Right atrium auricular region (tissue), 2 donors: ENCODE data around the gene ATXN1. TPM values are rescaled to one million over a fixed set of nuclear protein-coding genes. Genes with fewer than 3 reads are reported as not detected.

ENCODE experiments used
- DNase-seq: peaks from one replicate; pipeline ENCODE4 v3.0.0-alpha.2; 2019; ENCODE audit warnings: low spot score
- H3K27ac ChIP-seq, 2 donors: fragments of 200-600 bp; sonication (generic); 1 replicate in 1 of 2; 2 replicates in 1 of 2; pipeline ENCODE4 v1.5.1; 2016 to 2019
- H3K27me3 ChIP-seq, 2 donors: fragments of 200-600 bp; sonication (generic); one replicate each; pipeline versions ENCODE4 v1.5.1 to v1.6.0; 2017 to 2019
- H3K36me3 ChIP-seq: fragments of 200-600 bp; sonication (generic); one replicate; pipeline ENCODE4 v1.5.1; 2016
- H3K4me1 ChIP-seq, 2 donors: fragments of 200-600 bp; sonication (generic); one replicate each; pipeline versions ENCODE4 v1.5.1 to v1.6.0; 2017 to 2019
- H3K4me3 ChIP-seq, 2 donors: fragments of 200-600 bp; sonication (generic); 1 replicate in 1 of 2; 2 replicates in 1 of 2; pipeline ENCODE4 v1.5.1; 2017 to 2019; ENCODE audit warnings: mild to moderate bottlenecking in 1 of 2, moderate library complexity in 1 of 2
- H3K9me3 ChIP-seq, 2 donors: fragments of 200-600 bp; sonication (generic); one replicate each; pipeline ENCODE4 v1.5.1; 2019
- total RNA-seq, 2 donors: library from RNA; depleted of rRNA; stranded (reverse); fragments of >200 nt; gene quantifications; one replicate each; pipeline ENCODE4 v1.1.0, GENCODE V29; 2016
- TF ChIP-seq, protein P1 (sequence below), 2 donors: fragments of 200-600 bp; sonication (generic); IDR thresholded peaks; one replicate each; pipeline ENCODE4 v1.5.1; 2019; ENCODE audit warnings: antibody characterized with exemption in 2 of 2

Gene ATXN1
- total RNA-seq, 2 donors from 2014 or later, result 41.8 to 62.0 TPM

DNA sequence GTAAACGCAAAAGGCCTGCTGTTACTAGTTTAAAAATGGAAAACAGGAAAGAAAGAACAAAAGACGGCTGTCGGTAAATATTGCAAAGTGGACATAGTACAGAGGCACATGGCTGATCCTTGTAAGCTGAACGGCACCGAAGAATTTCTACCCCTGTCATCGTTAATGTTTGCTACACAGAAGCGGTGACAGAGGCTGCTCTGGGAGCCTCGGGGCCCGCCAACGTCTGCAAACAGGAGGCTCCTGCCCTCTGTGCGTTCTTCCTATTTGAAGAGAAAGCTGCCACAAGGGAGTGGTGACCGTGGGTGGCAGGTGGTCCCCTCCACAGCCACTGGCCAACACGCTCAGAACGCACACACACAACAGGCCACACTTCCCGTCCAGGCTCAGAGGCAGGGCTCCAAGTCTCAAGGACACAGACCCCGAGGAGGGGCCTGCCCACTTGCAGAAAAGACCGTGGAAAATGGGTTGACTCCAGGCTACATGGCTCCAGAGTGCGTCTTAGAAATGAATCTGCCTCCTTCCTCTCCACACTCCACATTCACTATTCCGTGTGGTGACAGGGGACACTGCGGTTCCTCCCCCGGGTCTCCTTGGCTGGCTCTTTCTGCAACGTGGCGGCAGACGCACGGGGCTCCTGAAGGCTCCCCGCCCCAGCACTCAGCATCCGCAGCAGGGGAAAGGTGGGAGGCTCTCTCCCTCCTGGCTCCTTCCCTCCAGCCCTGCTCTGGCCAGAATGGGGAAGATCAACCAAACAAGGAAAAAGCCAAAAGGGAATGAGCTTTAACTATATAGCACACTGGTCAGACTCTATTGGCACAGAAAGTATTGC, 458.3 kb downstream of the ATXN1 start:
- TF ChIP-seq, protein P1, sequence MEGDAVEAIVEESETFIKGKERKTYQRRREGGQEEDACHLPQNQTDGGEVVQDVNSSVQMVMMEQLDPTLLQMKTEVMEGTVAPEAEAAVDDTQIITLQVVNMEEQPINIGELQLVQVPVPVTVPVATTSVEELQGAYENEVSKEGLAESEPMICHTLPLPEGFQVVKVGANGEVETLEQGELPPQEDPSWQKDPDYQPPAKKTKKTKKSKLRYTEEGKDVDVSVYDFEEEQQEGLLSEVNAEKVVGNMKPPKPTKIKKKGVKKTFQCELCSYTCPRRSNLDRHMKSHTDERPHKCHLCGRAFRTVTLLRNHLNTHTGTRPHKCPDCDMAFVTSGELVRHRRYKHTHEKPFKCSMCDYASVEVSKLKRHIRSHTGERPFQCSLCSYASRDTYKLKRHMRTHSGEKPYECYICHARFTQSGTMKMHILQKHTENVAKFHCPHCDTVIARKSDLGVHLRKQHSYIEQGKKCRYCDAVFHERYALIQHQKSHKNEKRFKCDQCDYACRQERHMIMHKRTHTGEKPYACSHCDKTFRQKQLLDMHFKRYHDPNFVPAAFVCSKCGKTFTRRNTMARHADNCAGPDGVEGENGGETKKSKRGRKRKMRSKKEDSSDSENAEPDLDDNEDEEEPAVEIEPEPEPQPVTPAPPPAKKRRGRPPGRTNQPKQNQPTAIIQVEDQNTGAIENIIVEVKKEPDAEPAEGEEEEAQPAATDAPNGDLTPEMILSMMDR (IDR thresholded peaks at IDR 0.05), result no peak
- Histone ChIP-seq H3K36me3 (peaks cover 24% of the 10 kb centered on the region), H3K27ac (no peak overlapping the region), H3K27me3 (no peaks in the 10 kb centered on the region), H3K4me3 (no peak overlapping the region), H3K4me1 (peaks cover 0 to 5% of the 10 kb centered on the region in 2 donors), H3K9me3 (no peaks in the 10 kb centered on the region)
- no peak for DNase-seq

DNA sequence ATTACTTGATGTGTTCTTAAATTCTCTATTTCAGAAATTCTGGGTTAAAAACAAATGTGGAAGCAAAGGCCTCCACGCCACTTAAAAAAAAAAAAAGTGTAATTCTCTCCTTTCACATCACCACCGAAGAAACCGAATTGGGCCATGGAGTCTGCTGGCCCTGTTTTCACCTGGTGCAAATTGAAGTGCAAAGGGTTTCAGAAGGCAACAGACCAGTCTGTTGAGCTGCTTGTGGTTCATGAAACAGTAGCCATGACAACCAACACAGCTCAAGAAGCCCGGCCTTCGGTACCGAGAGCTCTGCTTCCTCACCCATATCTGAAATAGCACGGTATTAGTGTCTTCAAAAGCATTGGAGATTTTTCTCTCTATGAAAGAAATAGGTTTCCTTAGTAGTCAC, 459.7 kb downstream of the ATXN1 start:
- TF ChIP-seq, protein P1 (IDR thresholded peaks at IDR 0.05), result no peak
- DNase-seq, result no peak
- Histone ChIP-seq H3K27ac (no peak overlapping the region), H3K36me3 (peaks cover 26% of the 10 kb centered on the region), H3K27me3 (no peaks in the 10 kb centered on the region), H3K9me3 (no peaks in the 10 kb centered on the region), H3K4me1 (peaks cover 0 to 5% of the 10 kb centered on the region in 2 donors), H3K4me3 (no peak overlapping the region)

DNA sequence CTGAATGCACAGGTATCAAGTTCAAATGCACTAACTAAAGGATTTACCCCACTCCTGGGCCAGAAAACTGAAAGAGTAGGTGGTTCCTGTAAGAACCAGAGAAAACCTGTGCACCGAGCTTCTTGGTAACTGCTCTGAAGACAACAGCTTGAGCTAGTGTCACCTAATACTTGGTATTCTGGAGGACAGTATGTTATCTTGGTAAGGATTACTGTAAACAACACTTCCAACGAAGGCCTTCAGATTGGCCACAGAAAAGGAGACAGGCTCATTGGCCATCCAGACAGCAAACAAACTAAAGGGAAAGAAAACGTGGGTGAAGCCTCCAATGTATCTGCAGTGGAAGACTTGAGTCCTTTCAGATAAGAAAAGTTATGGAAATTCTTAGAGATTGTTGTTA, 461.4 kb downstream of the ATXN1 start:
- H3K36me3 ChIP-seq, result peaks cover 19% of the 10 kb centered on the region
- H3K27ac ChIP-seq, result no peak overlapping the region
- H3K9me3 ChIP-seq, result no peaks in the 10 kb centered on the region
- no peak overlapping the region for H3K4me3 ChIP-seq
- H3K4me1 ChIP-seq, result peaks cover 0 to 5% of the 10 kb centered on the region in 2 donors
- TF ChIP-seq, protein P1 (IDR thresholded peaks at IDR 0.05), result no peak
- H3K27me3 ChIP-seq, result no peaks in the 10 kb centered on the region
- no peak for DNase-seq

DNA sequence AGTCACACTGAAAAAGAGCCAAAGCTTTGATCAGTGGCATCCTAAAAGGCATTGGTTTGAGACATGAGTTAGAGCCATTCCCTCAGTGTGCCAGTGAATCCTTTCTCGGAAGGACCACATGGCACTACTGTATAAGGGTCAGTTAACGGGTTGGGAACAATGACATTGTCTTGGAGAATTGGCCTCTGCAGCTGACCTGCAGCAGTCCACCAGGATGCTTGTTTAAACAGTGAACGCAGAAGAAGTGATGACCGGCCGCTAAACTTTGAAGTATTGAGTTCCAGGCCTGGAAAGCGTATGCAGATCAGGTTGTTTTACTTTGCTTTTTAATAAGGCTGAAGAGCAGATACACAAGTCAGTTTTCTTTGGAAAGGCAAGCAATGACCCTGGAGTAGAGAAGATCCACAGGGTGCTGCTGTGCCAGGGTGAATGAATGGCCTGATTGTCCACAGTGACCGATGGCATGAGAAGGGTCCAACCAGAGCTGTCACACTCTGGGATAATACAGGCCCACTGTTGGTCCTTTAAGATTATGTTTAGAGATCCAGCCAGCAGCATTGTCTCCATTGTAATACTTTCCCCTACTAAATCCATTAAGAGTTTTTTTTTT, 465.1 kb downstream of the ATXN1 start:
- Histone ChIP-seq H3K27me3 (no peaks in the 10 kb centered on the region), H3K27ac (no peak overlapping the region)

DNA sequence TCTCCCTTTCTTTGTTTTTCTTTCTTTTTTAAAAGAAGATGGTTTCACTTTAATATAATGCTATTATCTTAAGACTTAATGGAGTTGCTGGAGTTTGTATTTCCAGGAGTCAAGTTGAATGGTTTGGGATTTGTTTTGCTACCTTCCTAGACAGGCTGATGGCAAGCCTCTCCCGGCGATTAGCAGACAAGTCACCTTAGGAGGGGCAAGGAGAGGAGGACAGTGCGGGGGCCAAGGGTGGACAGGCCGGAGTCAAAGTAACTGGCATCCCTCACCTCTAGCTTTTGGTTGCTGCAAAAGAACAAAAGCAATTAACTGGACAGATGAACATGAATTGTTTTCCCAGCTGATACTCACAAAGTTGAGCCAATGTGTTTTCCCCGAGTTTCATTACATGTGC, 465.8 kb downstream of the ATXN1 start:
- peaks cover 17% of the 10 kb centered on the region for H3K36me3 ChIP-seq
- TF ChIP-seq, protein P1 (IDR thresholded peaks at IDR 0.05), result no peak
- no peaks in the 10 kb centered on the region for H3K9me3 ChIP-seq
- no peaks in the 10 kb centered on the region for H3K4me1 ChIP-seq
- no peak overlapping the region for H3K27ac ChIP-seq
- DNase-seq, result no peak
- no peak overlapping the region for H3K4me3 ChIP-seq
- H3K27me3 ChIP-seq, result no peaks in the 10 kb centered on the region

More for the DNA sequence above, 465.1 kb downstream of the ATXN1 start:
- no peak for DNase-seq
- Histone ChIP-seq H3K4me3 (no peak overlapping the region), H3K4me1 (no peaks in the 10 kb centered on the region), H3K36me3 (peaks cover 17% of the 10 kb centered on the region), H3K9me3 (no peaks in the 10 kb centered on the region)
- TF ChIP-seq, protein P1 (IDR thresholded peaks at IDR 0.05), result no peak
